GM12878 (cell line): ENCODE results near the gene TCEA2. TPM values are rescaled to one million over a fixed set of nuclear protein-coding genes. Genes with fewer than 3 reads are reported as not detected.

ENCODE experiments used
- ATAC-seq: fragments of 200-7000 bp; cut with Tn5 transposase; 3 replicates; pipeline ENCODE4 v1.9.1; 2020; ENCODE audit warnings: mild to moderate bottlenecking, moderate library complexity
- BruUV-seq: library from RNA; stranded (reverse); fragments of 400-500 nt; replicated peaks from 2 replicates; lab custom pipeline; 2021; lab: Mats Ljungman, UMichigan
- CTCF ChIA-PET: fragments of 300-600 bp; sonication (Branson Sonifier 250); formaldehyde crosslinking; extraction: SDS; loops from one replicate; lab custom pipeline; 2021; ENCODE audit warnings: inconsistent platforms; lab: Yijun Ruan, JAX
- POLR2A ChIA-PET: fragments of 350-600 bp; formaldehyde crosslinking; extraction: SDS; loops from one replicate; lab custom pipeline; 2021; ENCODE audit warnings: inconsistent platforms; lab: Charles Lee
- RAD21 ChIA-PET: fragments of 300-600 bp; sonication (Branson Sonifier 250); formaldehyde crosslinking; loops from one replicate; lab custom pipeline; 2023; ENCODE audit warnings: antibody characterized with exemption; ENCODE audit not compliant: unreplicated experiment; lab: Charles Lee
- SMC1A ChIA-PET: fragments of 300-600 bp; sonication (Branson Sonifier 250); formaldehyde crosslinking; loops from one replicate; lab custom pipeline; 2023; ENCODE audit not compliant: unreplicated experiment, uncharacterized antibody; lab: Charles Lee
- DNase-seq: peaks from one replicate; pipeline ENCODE4 v3.0.0-alpha.2; 2011; ENCODE audit warnings: low read depth, low spot score
- FAIRE-seq: peaks from 3 replicates; lab custom pipeline; 2011; peaks lifted over from hg19 to GRCh38; lab: Jason Lieb, UNC
- H2AFZ ChIP-seq: 2 replicates; pipeline ENCODE4 v1.6.0; 2011; ENCODE audit warnings: low read depth, low read length, control low read depth; ENCODE audit not compliant: control insufficient read depth
- H3K27ac ChIP-seq: 2 replicates; pipeline ENCODE4 v1.5.1; 2011; ENCODE audit warnings: control low read depth; ENCODE audit not compliant: control insufficient read depth, insufficient read depth
- H3K27me3 ChIP-seq, 2 experiments: replicated peaks in 1 of 2; 2 replicates each; pipeline versions ENCODE4 v1.6.0 to v1.6.1; 2011; ENCODE audit warnings: low read length in 1 of 2; ENCODE audit not compliant: control insufficient read depth in 2 of 2, insufficient read depth in 2 of 2
- H3K36me3 ChIP-seq, 2 experiments: 2 replicates each; pipeline ENCODE4 v1.5.1; 2011; ENCODE audit warnings: low read length in 1 of 2; ENCODE audit not compliant: control insufficient read depth in 2 of 2, insufficient read depth in 2 of 2
- H3K4me1 ChIP-seq: 2 replicates; pipeline ENCODE4 v1.6.1; 2011; ENCODE audit warnings: mild to moderate bottlenecking, low read length, moderate library complexity, mixed read lengths; ENCODE audit not compliant: control insufficient read depth, insufficient read depth
- H3K4me2 ChIP-seq: 2 replicates; pipeline ENCODE4 v1.6.0; 2011; ENCODE audit warnings: control low read depth; ENCODE audit not compliant: control insufficient read depth, insufficient read depth
- H3K4me3 ChIP-seq: fragments of 200-600 bp; sonication (generic); 2 replicates; pipeline ENCODE4 v1.5.1; 2016
- H3K79me2 ChIP-seq: 2 replicates; pipeline ENCODE4 v1.6.0; 2011; ENCODE audit warnings: low read length; ENCODE audit not compliant: control insufficient read depth, insufficient read depth
- H3K9ac ChIP-seq: 2 replicates; pipeline ENCODE4 v1.8.0; 2011; ENCODE audit warnings: low read length, control low read depth, mixed read lengths; ENCODE audit not compliant: control insufficient read depth, insufficient read depth
- H3K9me3 ChIP-seq: replicated peaks from 3 replicates; pipeline ENCODE4 v1.5.1; 2011; ENCODE audit warnings: mild to moderate bottlenecking, low read length; ENCODE audit not compliant: control insufficient read depth, insufficient read depth
- H4K20me1 ChIP-seq: 2 replicates; pipeline ENCODE4 v1.6.0; 2011; ENCODE audit not compliant: control insufficient read depth, insufficient read depth
- CREB1 ChIP-seq: IDR thresholded peaks from 2 replicates; pipeline ENCODE4 v1.6.1; 2012; ENCODE audit warnings: low read depth, mild to moderate bottlenecking, inconsistent platforms
- MTA3 ChIP-seq: IDR thresholded peaks from 2 replicates; pipeline ENCODE4 v1.6.1; 2012; ENCODE audit warnings: low read length, inconsistent platforms, borderline replicate concordance
- NRF1 ChIP-seq: conservative IDR thresholded peaks from 2 replicates; pipeline ENCODE4 v1.6.1; 2011; ENCODE audit warnings: mild to moderate bottlenecking, low read depth, low read length, improper control_type of control experiment
- RAD21 ChIP-seq: IDR thresholded peaks from 2 replicates; pipeline ENCODE4 v1.6.1; 2011; ENCODE audit warnings: mild to moderate bottlenecking, low read depth, low read length, moderate library complexity; ENCODE audit not compliant: insufficient read depth
- SKIL ChIP-seq: fragments of 450-650 bp; IDR thresholded peaks from 2 replicates; pipeline ENCODE4 v1.6.1; 2017; ENCODE audit warnings: mild to moderate bottlenecking, low read depth, inconsistent platforms; ENCODE audit not compliant: poor library complexity, severe bottlenecking
- TCF12 ChIP-seq: IDR thresholded peaks from 2 replicates; pipeline ENCODE4 v1.6.1; 2011; ENCODE audit warnings: low read depth, mild to moderate bottlenecking, low read length
- ZZZ3 ChIP-seq: IDR thresholded peaks from 2 replicates; pipeline ENCODE4 v1.6.1; 2011; ENCODE audit warnings: low read depth; ENCODE audit not compliant: control insufficient read depth, insufficient read length
- WGBS: methylation state at CpG from one replicate; pipeline ENCODE4 v1.1.6; 2016; ENCODE audit warnings: low lambda C conversion rate; ENCODE audit not compliant: insufficient replicate concordance, insufficient coverage; ENCODE audit errors: missing lambda C conversion rate; 5-methylcytosine and 5-hydroxymethylcytosine counted together
- in situ Hi-C: fragments of 300-500 bp; cut with MboI; formaldehyde crosslinking; loops from 9 replicates; pipeline ENCODE4 v1.14.3; 2018; ENCODE audit warnings: mixed read lengths
- intact Hi-C: fragments of 100-400 bp; cut with micrococcal nuclease; formaldehyde crosslinking; loops from one replicate; pipeline ENCODE4 v1.14.2; 2022; ENCODE audit not compliant: unreplicated experiment
- polyA plus RNA-seq, 11 experiments: library from polyadenylated mRNA; depleted of rRNA in 4 of 11; unstranded in 6 of 11; stranded (reverse) in 5 of 11; fragments of >200 nt; fragmentation: Nextera tagmentation in 4 of 11; fragmentation: Illumina TruSeq in 1 of 11; extraction: Ambion mirVana in 4 of 11; extraction: Trizol in 1 of 11; gene quantifications; 1 replicate in 1 of 11; 2 replicates in 10 of 11; pipeline versions ENCODE4 v1.2.1 to v1.2.3, GENCODE V29; 2011 to 2016; ENCODE audit warnings: inconsistent platforms in 2 of 11, missing spikeins in 2 of 11, low read depth in 1 of 11
- total RNA-seq, 4 experiments: library from RNA; depleted of rRNA in 3 of 4; stranded (reverse); fragments of >200 nt in 3 of 4; fragmentation: Illumina TruSeq in 1 of 4; extraction: Trizol in 1 of 4; gene quantifications; 2 replicates each; pipeline versions ENCODE4 v1.2.1 to v1.2.3, GENCODE V29; 2013 to 2021
- TF ChIP-seq, protein P1 (sequence below): IDR thresholded peaks from 2 replicates; pipeline ENCODE4 v1.6.1; 2012; ENCODE audit warnings: improper control_type of control experiment, low read depth, low read length; ENCODE audit not compliant: insufficient replicate concordance

Gene TCEA2
- total and polyA plus RNA-seq, 10 of the 15 experiments (the other 5 are each of a cell fraction or from before 2014, with no cell fraction given): 3.4 to 42.5 (median 13.3) TPM

DNA sequence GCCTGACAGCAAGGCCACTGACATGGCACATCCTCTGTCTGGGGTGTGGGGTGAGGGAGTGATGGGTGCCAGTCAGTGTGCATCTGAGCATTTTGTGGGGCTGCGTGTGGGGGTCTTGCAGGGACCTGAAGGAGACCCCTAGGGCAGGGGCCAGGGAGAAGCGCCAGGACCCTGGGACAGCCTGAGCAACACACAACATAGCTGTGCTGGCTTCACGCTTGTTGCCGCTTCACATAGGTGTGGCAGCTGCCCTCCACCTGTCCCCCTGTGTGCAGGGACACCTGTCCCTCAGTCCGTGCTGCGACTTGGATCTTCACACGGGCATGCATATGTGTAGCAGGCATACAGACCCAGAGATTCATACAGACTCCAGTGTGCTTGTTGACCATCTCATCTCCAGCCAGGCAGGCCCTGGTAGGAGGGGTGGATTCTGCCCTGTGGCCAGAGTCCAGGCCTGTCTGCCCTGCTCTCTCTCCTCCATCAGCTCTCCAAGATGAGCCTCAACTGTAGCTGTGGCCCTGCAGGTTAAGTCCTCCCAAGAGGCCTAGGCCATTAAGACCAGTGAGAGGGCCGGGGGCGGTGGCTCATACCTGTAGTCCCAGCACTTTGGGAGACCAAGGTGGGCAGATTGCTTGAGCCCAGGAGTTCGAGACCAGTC is 47.5 kb downstream of the TCEA2 start:
- no peak overlapping the region for H3K4me2 ChIP-seq
- TF ChIP-seq SKIL (no peak), RAD21 (no peak), TCF12 (no peak), NRF1 (no peak), ZZZ3 (no peak), MTA3 (no peak), CREB1 (no peak)
- TF ChIP-seq, protein P1, sequence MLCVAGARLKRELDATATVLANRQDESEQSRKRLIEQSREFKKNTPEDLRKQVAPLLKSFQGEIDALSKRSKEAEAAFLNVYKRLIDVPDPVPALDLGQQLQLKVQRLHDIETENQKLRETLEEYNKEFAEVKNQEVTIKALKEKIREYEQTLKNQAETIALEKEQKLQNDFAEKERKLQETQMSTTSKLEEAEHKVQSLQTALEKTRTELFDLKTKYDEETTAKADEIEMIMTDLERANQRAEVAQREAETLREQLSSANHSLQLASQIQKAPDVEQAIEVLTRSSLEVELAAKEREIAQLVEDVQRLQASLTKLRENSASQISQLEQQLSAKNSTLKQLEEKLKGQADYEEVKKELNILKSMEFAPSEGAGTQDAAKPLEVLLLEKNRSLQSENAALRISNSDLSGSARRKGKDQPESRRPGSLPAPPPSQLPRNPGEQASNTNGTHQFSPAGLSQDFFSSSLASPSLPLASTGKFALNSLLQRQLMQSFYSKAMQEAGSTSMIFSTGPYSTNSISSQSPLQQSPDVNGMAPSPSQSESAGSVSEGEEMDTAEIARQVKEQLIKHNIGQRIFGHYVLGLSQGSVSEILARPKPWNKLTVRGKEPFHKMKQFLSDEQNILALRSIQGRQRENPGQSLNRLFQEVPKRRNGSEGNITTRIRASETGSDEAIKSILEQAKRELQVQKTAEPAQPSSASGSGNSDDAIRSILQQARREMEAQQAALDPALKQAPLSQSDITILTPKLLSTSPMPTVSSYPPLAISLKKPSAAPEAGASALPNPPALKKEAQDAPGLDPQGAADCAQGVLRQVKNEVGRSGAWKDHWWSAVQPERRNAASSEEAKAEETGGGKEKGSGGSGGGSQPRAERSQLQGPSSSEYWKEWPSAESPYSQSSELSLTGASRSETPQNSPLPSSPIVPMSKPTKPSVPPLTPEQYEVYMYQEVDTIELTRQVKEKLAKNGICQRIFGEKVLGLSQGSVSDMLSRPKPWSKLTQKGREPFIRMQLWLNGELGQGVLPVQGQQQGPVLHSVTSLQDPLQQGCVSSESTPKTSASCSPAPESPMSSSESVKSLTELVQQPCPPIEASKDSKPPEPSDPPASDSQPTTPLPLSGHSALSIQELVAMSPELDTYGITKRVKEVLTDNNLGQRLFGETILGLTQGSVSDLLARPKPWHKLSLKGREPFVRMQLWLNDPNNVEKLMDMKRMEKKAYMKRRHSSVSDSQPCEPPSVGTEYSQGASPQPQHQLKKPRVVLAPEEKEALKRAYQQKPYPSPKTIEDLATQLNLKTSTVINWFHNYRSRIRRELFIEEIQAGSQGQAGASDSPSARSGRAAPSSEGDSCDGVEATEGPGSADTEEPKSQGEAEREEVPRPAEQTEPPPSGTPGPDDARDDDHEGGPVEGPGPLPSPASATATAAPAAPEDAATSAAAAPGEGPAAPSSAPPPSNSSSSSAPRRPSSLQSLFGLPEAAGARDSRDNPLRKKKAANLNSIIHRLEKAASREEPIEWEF: no peak
- TF ChIP-seq, all 136 proteins: peak for 0
- no peak overlapping the region for H3K4me3 ChIP-seq
- BruUV-seq: no TSS peak
- H4K20me1 ChIP-seq: no peaks in the 10 kb centered on the region
- no peaks in the 10 kb centered on the region for H3K9me3 ChIP-seq
- CTCF ChIA-PET: interaction anchor here (0.6 to 4.6 kb wide), 4 partner anchors 9 to 172 kb away, joined by 3 to 23 read pairs (median 12); no protein-coding TSS in a partner anchor
- H3K36me3 ChIP-seq: no peaks in the 10 kb centered on the region
- RAD21 ChIA-PET: interaction anchor here (4.9 kb wide), 1 partner anchor 27 kb away, joined by 16 read pairs; the partner anchor contains the start of gene LKAAEAR1
- in situ Hi-C loops (no loop called here), intact Hi-C loops (no loop called here)
- no peak overlapping the region for H2AFZ ChIP-seq
- POLR2A ChIA-PET: interaction anchor here (0.8 kb wide), 1 partner anchor 9 kb away, joined by 6 read pairs; no protein-coding TSS in a partner anchor
- no peak for DNase-seq
- H3K79me2 ChIP-seq: no peaks in the 10 kb centered on the region
- H3K4me1 ChIP-seq: no peaks in the 10 kb centered on the region; the same call in 1 of the 2 replicates
- no peak for ATAC-seq
- no peak overlapping the region for H3K9ac ChIP-seq
- 51% methylated on average over 10 of the region's 10 CpGs for WGBS
- H3K27ac ChIP-seq: no peak overlapping the region
- no peak for FAIRE-seq
- SMC1A ChIA-PET: interaction anchor here (0.7 to 1.5 kb wide), 3 partner anchors 9 to 27 kb away, joined by 3 to 5 read pairs (median 4); no protein-coding TSS in a partner anchor
- peaks cover 0 to 3% of the 10 kb centered on the region in 2 experiments; a peak in 2 of 4 replicates for H3K27me3 ChIP-seq
